A549 (cell line): ENCODE measurements around the gene DCAF6. TPM values are rescaled to one million over a fixed set of nuclear protein-coding genes. Genes with fewer than 3 reads are reported as not detected.
A peak's percentile ranks its signal among the peaks of the same experiment; 100 is the strongest.

Source experiments
- ATAC-seq, 2 experiments: fragments of 200-7000 bp in 1 of 2; fragments of >200 bp in 1 of 2; cut with Nextera tagmentation in 1 of 2; cut with Tn5 transposase in 1 of 2; 3 replicates each; pipeline versions ENCODE4 v1.8.0 to v1.9.1; 2018 to 2020; ENCODE audit warnings: mild to moderate bottlenecking in 1 of 2, moderate library complexity in 1 of 2
- CTCF ChIA-PET: fragments of 300-600 bp; sonication (Branson Sonifier 250); formaldehyde crosslinking; extraction: SDS; loops from one replicate; lab custom pipeline; 2021; ENCODE audit warnings: antibody characterized with exemption, inconsistent platforms; lab: Yijun Ruan, JAX
- POLR2A ChIA-PET: fragments of 350-600 bp; formaldehyde crosslinking; extraction: SDS; loops from one replicate; lab custom pipeline; 2021; ENCODE audit warnings: antibody characterized with exemption, inconsistent platforms; lab: Yijun Ruan, JAX
- DNase-seq, 2 experiments: peaks; one replicate each; pipeline versions ENCODE4 v3.0.0 to v3.0.0-alpha.2; 2011 to 2016; ENCODE audit warnings: low read depth in 1 of 2, low spot score in 1 of 2
- FAIRE-seq: peaks from 2 replicates; lab custom pipeline; 2011; peaks lifted over from hg19 to GRCh38; lab: Jason Lieb, UNC
- H3K27ac ChIP-seq, 2 experiments: fragments of >200 bp; sonication (Bioruptor Twin); formaldehyde crosslinking; 3 replicates each; pipeline ENCODE4 v1.5.1; 2016 to 2017
- H3K4me1 ChIP-seq: fragments of >200 bp; sonication (Bioruptor Twin); formaldehyde crosslinking; 3 replicates; pipeline ENCODE4 v1.6.1; 2016
- H3K4me2 ChIP-seq: fragments of >200 bp; sonication (Bioruptor Twin); formaldehyde crosslinking; 3 replicates; pipeline ENCODE4 v1.6.1; 2016
- H3K4me3 ChIP-seq: fragments of >200 bp; sonication (Bioruptor Twin); formaldehyde crosslinking; 3 replicates; pipeline ENCODE4 v1.5.1; 2016
- H3K9me3 ChIP-seq: fragments of >200 bp; sonication (Bioruptor Twin); formaldehyde crosslinking; 3 replicates; pipeline ENCODE4 v1.6.1; 2016
- BHLHE40 ChIP-seq: IDR thresholded peaks from 2 replicates; pipeline ENCODE4 v1.6.1; 2012; ENCODE audit warnings: low read depth, low read length, inconsistent platforms
- CEBPB ChIP-seq, 2 experiments: fragments of >200 bp in 1 of 2; sonication (Bioruptor Twin) in 1 of 2; formaldehyde crosslinking in 1 of 2; IDR thresholded peaks; 2 replicates each; pipeline ENCODE4 v1.6.1; 2012 to 2016
- CHD4 ChIP-seq: fragments of 200-600 bp; sonication (generic); IDR thresholded peaks from 2 replicates; pipeline ENCODE4 v1.6.1; 2016; ENCODE audit warnings: antibody characterized with exemption, mild to moderate bottlenecking, borderline replicate concordance
- EHMT2 ChIP-seq: fragments of 200-600 bp; sonication (generic); IDR thresholded peaks from 2 replicates; pipeline ENCODE4 v1.6.1; 2016; ENCODE audit warnings: antibody characterized with exemption, low read depth, mild to moderate bottlenecking, moderate library complexity
- ESRRA ChIP-seq: fragments of 150-350 bp; IDR thresholded peaks from 2 replicates; pipeline ENCODE4 v1.6.1; 2014; ENCODE audit warnings: mild to moderate bottlenecking, low read length, borderline replicate concordance
- FOSB ChIP-seq: fragments of 250-450 bp; sonication (Bioruptor Pico); IDR thresholded peaks from 2 replicates; pipeline ENCODE4 v1.5.0; 2020; ENCODE audit warnings: mild to moderate bottlenecking, moderate library complexity
- FOSL2 ChIP-seq, 2 experiments: fragments of 450-650 bp in 1 of 2; fragments of >200 bp in 1 of 2; sonication (Bioruptor Twin) in 1 of 2; formaldehyde crosslinking; IDR thresholded peaks; 2 replicates each; pipeline versions ENCODE4 v1.5.0 to v1.6.1; 2016 to 2020; ENCODE audit warnings: mild to moderate bottlenecking in 1 of 2, moderate library complexity in 1 of 2
- FOXS1 ChIP-seq: fragments of 250-450 bp; sonication (Bioruptor Pico); IDR thresholded peaks from 2 replicates; pipeline ENCODE4 v1.5.0; 2020; ENCODE audit warnings: mild to moderate bottlenecking, moderate library complexity
- GATA3 ChIP-seq: IDR thresholded peaks from 2 replicates; pipeline ENCODE4 v1.6.1; 2012; ENCODE audit warnings: borderline replicate concordance
- HMGXB4 ChIP-seq: fragments of 250-450 bp; sonication (Bioruptor Pico); IDR thresholded peaks from 2 replicates; pipeline ENCODE4 v1.5.0; 2021; ENCODE audit warnings: mild to moderate bottlenecking, moderate library complexity, borderline replicate concordance
- HOXA7 ChIP-seq: fragments of 250-450 bp; sonication (Bioruptor Pico); IDR thresholded peaks from 2 replicates; pipeline ENCODE4 v1.5.0; 2020; ENCODE audit warnings: mild to moderate bottlenecking, moderate library complexity
- JUN ChIP-seq, 2 experiments: fragments of >200 bp; sonication (Bioruptor Twin); formaldehyde crosslinking; IDR thresholded peaks; 2 replicates in 1 of 2; 3 replicates in 1 of 2; pipeline ENCODE4 v1.6.1; 2016 to 2017
- KDM5A ChIP-seq: fragments of 200-600 bp; sonication (generic); IDR thresholded peaks from 2 replicates; pipeline ENCODE4 v1.6.1; 2016; ENCODE audit warnings: antibody characterized with exemption, mild to moderate bottlenecking
- MAX ChIP-seq: IDR thresholded peaks from 2 replicates; pipeline ENCODE4 v1.6.1; 2012
- MAZ ChIP-seq: fragments of 150-350 bp; IDR thresholded peaks from 2 replicates; pipeline ENCODE4 v1.6.1; 2014; ENCODE audit warnings: antibody characterized with exemption, low read depth, low read length, borderline replicate concordance
- NFE2L2 ChIP-seq: fragments of 150-350 bp; conservative IDR thresholded peaks from 2 replicates; pipeline ENCODE4 v1.6.1; 2014; ENCODE audit warnings: low read length
- PBX3 ChIP-seq: IDR thresholded peaks from 2 replicates; pipeline ENCODE4 v1.6.1; 2012
- PHF8 ChIP-seq: fragments of 200-600 bp; sonication (generic); IDR thresholded peaks from 2 replicates; pipeline ENCODE4 v1.6.1; 2016; ENCODE audit warnings: low read depth, mild to moderate bottlenecking, antibody characterized with exemption, moderate library complexity, borderline replicate concordance
- POLR2A ChIP-seq: IDR thresholded peaks from 2 replicates; pipeline ENCODE4 v1.6.1; 2012; ENCODE audit warnings: mild to moderate bottlenecking, low read length
- RCOR1 ChIP-seq: fragments of 150-350 bp; IDR thresholded peaks from 2 replicates; pipeline ENCODE4 v1.6.1; 2014; ENCODE audit warnings: antibody characterized with exemption, low read length, low read depth
- RFX5 ChIP-seq: fragments of 450-650 bp; IDR thresholded peaks from 2 replicates; pipeline ENCODE4 v1.7.1; 2014; ENCODE audit warnings: antibody characterized with exemption, mild to moderate bottlenecking, moderate library complexity
- RNF2 ChIP-seq: fragments of 200-600 bp; sonication (generic); IDR thresholded peaks from 2 replicates; pipeline ENCODE4 v1.6.1; 2016; ENCODE audit warnings: low read depth, mild to moderate bottlenecking, antibody characterized with exemption, moderate library complexity, borderline replicate concordance
- SREBF2 ChIP-seq: fragments of 450-650 bp; IDR thresholded peaks from 2 replicates; pipeline ENCODE4 v1.6.1; 2014; ENCODE audit warnings: mild to moderate bottlenecking, moderate library complexity
- ZC3H11A ChIP-seq: fragments of 450-650 bp; IDR thresholded peaks from 2 replicates; pipeline ENCODE4 v1.6.1; 2014; ENCODE audit warnings: antibody characterized with exemption, mild to moderate bottlenecking
- ZSCAN20 ChIP-seq: fragments of 250-450 bp; sonication (Bioruptor Pico); IDR thresholded peaks from 2 replicates; pipeline ENCODE4 v1.8.0; 2022; ENCODE audit warnings: mild to moderate bottlenecking, moderate library complexity
- WGBS: methylation state at CpG from one replicate; pipeline ENCODE4 v1.1.6; 2017; ENCODE audit errors: missing lambda C conversion rate; 5-methylcytosine and 5-hydroxymethylcytosine counted together
- polyA plus RNA-seq, 4 experiments: library from polyadenylated mRNA; depleted of rRNA in 3 of 4; stranded (reverse); fragments of >200 nt; fragmentation: RNase III in 1 of 4; extraction: RNeasy Plus Mini Kit Qiagen cat#74134 plus additional on column Dnase treatment in 1 of 4; gene quantifications; 2 replicates in 3 of 4; 3 replicates in 1 of 4; pipeline ENCODE4 v1.2.3, GENCODE V29; 2011 to 2017

The DCAF6 gene
- polyA plus RNA-seq, 2 of the 4 experiments (the other 2 are of a cell fraction) = 39.9 to 74.7 TPM

- no peak overlapping the region for H3K4me3 ChIP-seq
- peak overlapping the region; percentile 20; the same call in 1 of the 3 replicates for H3K4me2 ChIP-seq
- ChIA-PET CTCF (no interaction called here), POLR2A (no interaction called here)
- peaks cover 35% of the 10 kb centered on the region for H3K4me1 ChIP-seq
- FAIRE-seq = no peak
- 89% methylated on average over 3 of the region's 3 CpGs for WGBS
- H3K9me3 ChIP-seq = no peaks in the 10 kb centered on the region
- no peak for TF ChIP-seq KDM5A
- no peak for TF ChIP-seq SREBF2
- no peak for TF ChIP-seq FOXS1 (CRISPR knock-in tag)
- no peak for TF ChIP-seq RNF2
- no peak for TF ChIP-seq MAX
- TF ChIP-seq PHF8 = no peak
- TF ChIP-seq EHMT2 = no peak
- TF ChIP-seq HMGXB4 = no peak
- TF ChIP-seq RFX5 = no peak
- TF ChIP-seq GATA3 = no peak
- no peak for TF ChIP-seq ZSCAN20 (CRISPR knock-in tag)
- TF ChIP-seq RCOR1 = no peak
- no peak for TF ChIP-seq FOSL2 (IDR thresholded peaks at IDR 0.05)
- no peak for TF ChIP-seq FOSL2 (CRISPR knock-in tag; IDR thresholded peaks at IDR 0.05)
- no peak for TF ChIP-seq PBX3
- TF ChIP-seq POLR2A = no peak
- no peak for TF ChIP-seq NFE2L2
- TF ChIP-seq ZC3H11A = no peak
- no peak for TF ChIP-seq CEBPB (IDR thresholded peaks at IDR 0.05)
- TF ChIP-seq BHLHE40 = no peak
- no peak for TF ChIP-seq JUN (IDR thresholded peaks at IDR 0.05)
- no peak for DNase-seq
- no peak overlapping the region for H3K27ac ChIP-seq
- ATAC-seq = no peak
Measured at GRCh38 chr1:167949785-167950184, 13.3 kb downstream of the DCAF6 start.

GRCh38 chr1:167950569-167950968 is 14.1 kb downstream of the DCAF6 start:
- 8% methylated on average over 1 of the region's 1 CpG for WGBS
- no peak for DNase-seq
- Histone ChIP-seq H3K4me3 (no peak overlapping the region), H3K9me3 (no peaks in the 10 kb centered on the region), H3K4me1 (peaks cover 35% of the 10 kb centered on the region), H3K27ac (no peak overlapping the region), H3K4me2 (peak overlapping the region; percentile 20; the same call in 2 of the 3 replicates)
- POLR2A ChIA-PET = no interaction called here
- TF ChIP-seq FOSL2 (IDR thresholded peaks at IDR 0.05) (no peak), FOSL2 (CRISPR knock-in tag; IDR thresholded peaks at IDR 0.05) (no peak), HOXA7 (CRISPR knock-in tag) (no peak), ESRRA (no peak), MAZ (no peak), FOSB (CRISPR knock-in tag) (no peak), CHD4 (no peak)
- CTCF ChIA-PET = no interaction called here
- FAIRE-seq = no peak
- no peak for ATAC-seq
